Tibial nerve (tissue), 4 donors: Measurements from ENCODE around the gene CTNNA2. TPM values are rescaled to one million over a fixed set of nuclear protein-coding genes. Genes with fewer than 3 reads are reported as not detected.

Source experiments
- DNase-seq, 2 donors: peaks; one replicate each; pipeline ENCODE4 v3.0.0-alpha.2; 2019; ENCODE audit warnings: low spot score in 2 of 2
- H3K27ac ChIP-seq, 4 donors: fragments of 200-600 bp; sonication (generic) in 3 of 4; one replicate each; pipeline ENCODE4 v1.5.1; 2017 to 2019; ENCODE audit warnings: mild to moderate bottlenecking in 1 of 4
- H3K27me3 ChIP-seq, 2 donors: fragments of 200-600 bp; sonication (generic) in 1 of 2; one replicate each; pipeline versions ENCODE4 v1.5.1 to v1.6.0; 2017 to 2019
- H3K36me3 ChIP-seq, 3 donors: fragments of 200-600 bp; sonication (generic); one replicate each; pipeline ENCODE4 v1.5.1; 2018 to 2019
- H3K4me1 ChIP-seq, 4 donors: fragments of 200-600 bp; sonication (generic) in 3 of 4; one replicate each; pipeline ENCODE4 v1.5.1; 2017 to 2019
- H3K4me3 ChIP-seq, 4 donors: fragments of 200-600 bp; sonication (generic) in 3 of 4; one replicate each; pipeline ENCODE4 v1.5.1; 2017 to 2019; ENCODE audit warnings: mild to moderate bottlenecking in 1 of 4, moderate library complexity in 1 of 4
- H3K9me3 ChIP-seq, 4 donors: fragments of 200-600 bp; sonication (generic) in 3 of 4; one replicate each; pipeline ENCODE4 v1.5.1; 2017 to 2019
- EP300 ChIP-seq, 2 donors: sonication (generic); formaldehyde crosslinking; IDR thresholded peaks; one replicate each; pipeline ENCODE4 v1.6.1; 2017; ENCODE audit warnings: antibody characterized with exemption in 2 of 2, mild to moderate bottlenecking in 1 of 2
- POLR2A ChIP-seq, 2 donors: fragments of 450-650 bp; IDR thresholded peaks; one replicate each; pipeline ENCODE4 v1.6.1; 2017; ENCODE audit warnings: antibody characterized with exemption in 2 of 2, mild to moderate bottlenecking in 2 of 2, moderate library complexity in 2 of 2
- WGBS, 2 donors: methylation state at CpG; one replicate each; pipeline ENCODE4 v1.1.5; 2018; 5-methylcytosine and 5-hydroxymethylcytosine counted together
- total RNA-seq, 4 donors: library from RNA; depleted of rRNA; stranded (reverse); fragments of >200 nt; gene quantifications; one replicate each; pipeline ENCODE4 v1.1.0, GENCODE V29; 2016
- TF ChIP-seq, protein P1 (sequence below), 5 experiments: fragments of 200-600 bp in 3 of 5; fragments of 450-650 bp in 2 of 5; sonication (generic) in 3 of 5; IDR thresholded peaks; one replicate each; pipeline ENCODE4 v1.5.1; 2016 to 2019; ENCODE audit warnings: antibody characterized with exemption in 5 of 5, mild to moderate bottlenecking in 3 of 5, moderate library complexity in 2 of 5

CTNNA2 gene
- total RNA-seq, 4 donors from 2014 or later, result 0.39 to 3.3 (median 0.75) TPM

DNA sequence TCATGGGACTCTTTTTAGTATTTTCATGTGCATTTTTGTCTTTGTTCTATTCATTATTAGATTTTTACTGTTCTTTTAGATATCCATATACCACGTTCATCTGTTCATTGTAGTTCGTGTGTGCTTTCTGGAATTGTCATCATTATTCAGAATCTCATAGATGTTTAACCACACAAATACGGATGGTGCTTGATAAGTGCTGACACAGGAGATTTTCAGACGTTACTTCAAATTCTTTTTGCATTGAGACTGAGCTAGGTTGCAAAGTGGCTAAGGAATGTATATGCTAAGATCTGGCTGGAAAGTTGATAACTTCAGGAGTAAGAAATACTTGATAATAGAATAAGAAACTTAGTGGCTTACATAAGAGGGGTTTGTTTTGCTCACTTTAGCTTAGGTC lies 153.6 kb downstream of the CTNNA2 start:
- no peaks in the 10 kb centered on the region for H3K4me1 ChIP-seq
- no peak overlapping the region for H3K4me3 ChIP-seq
- no peaks in the 10 kb centered on the region for H3K9me3 ChIP-seq
- 49 to 64% methylated on average over 4 of the region's 4 CpGs for WGBS, 2 donors
- no peak overlapping the region for H3K27ac ChIP-seq
- H3K36me3 ChIP-seq, result no peaks in the 10 kb centered on the region
- no peak for DNase-seq
- no peak for TF ChIP-seq POLR2A (IDR thresholded peaks at IDR 0.05)
- TF ChIP-seq EP300 (IDR thresholded peaks at IDR 0.05), result no peak
- TF ChIP-seq, protein P1, sequence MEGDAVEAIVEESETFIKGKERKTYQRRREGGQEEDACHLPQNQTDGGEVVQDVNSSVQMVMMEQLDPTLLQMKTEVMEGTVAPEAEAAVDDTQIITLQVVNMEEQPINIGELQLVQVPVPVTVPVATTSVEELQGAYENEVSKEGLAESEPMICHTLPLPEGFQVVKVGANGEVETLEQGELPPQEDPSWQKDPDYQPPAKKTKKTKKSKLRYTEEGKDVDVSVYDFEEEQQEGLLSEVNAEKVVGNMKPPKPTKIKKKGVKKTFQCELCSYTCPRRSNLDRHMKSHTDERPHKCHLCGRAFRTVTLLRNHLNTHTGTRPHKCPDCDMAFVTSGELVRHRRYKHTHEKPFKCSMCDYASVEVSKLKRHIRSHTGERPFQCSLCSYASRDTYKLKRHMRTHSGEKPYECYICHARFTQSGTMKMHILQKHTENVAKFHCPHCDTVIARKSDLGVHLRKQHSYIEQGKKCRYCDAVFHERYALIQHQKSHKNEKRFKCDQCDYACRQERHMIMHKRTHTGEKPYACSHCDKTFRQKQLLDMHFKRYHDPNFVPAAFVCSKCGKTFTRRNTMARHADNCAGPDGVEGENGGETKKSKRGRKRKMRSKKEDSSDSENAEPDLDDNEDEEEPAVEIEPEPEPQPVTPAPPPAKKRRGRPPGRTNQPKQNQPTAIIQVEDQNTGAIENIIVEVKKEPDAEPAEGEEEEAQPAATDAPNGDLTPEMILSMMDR (IDR thresholded peaks at IDR 0.05), result no peak
- no peaks in the 10 kb centered on the region for H3K27me3 ChIP-seq

- Histone ChIP-seq H3K27ac (no peak overlapping the region), H3K27me3 (no peaks in the 10 kb centered on the region), H3K36me3 (no peaks in the 10 kb centered on the region), H3K9me3 (no peaks in the 10 kb centered on the region), H3K4me3 (no peak overlapping the region), H3K4me1 (no peaks in the 10 kb centered on the region)
- no peak for DNase-seq
- WGBS, 2 donors, result 86 to 91% methylated on average over 4 to 5 of the region's 5 CpGs
- TF ChIP-seq EP300 (IDR thresholded peaks at IDR 0.05), result no peak
- TF ChIP-seq, protein P1 (IDR thresholded peaks at IDR 0.05), result no peak
- TF ChIP-seq POLR2A (IDR thresholded peaks at IDR 0.05), result no peak
Measured at GRCh38 chr2:79669714-79670113, 156.9 kb downstream of the CTNNA2 start.

DNA sequence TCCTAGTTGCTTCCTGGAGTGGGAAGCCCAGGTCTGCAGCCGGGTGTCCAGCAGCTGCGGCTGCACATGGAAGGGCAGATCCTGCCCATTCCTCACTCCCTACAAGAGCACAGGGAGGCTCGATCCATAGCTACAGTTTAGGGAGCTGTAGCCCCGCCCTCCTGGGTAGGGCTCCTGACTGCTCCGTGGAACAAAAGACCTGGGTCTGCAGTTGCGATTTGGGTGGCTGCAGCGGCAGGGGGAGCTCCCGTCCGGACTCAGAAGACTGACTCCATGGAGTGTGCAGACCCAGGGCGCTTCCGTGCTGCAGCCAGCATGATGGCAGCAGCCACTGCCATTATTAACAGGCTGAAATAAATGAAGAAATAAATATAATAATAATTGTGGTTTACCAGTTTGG lies 157.3 kb downstream of the CTNNA2 start:
- DNase-seq, result no peak
- Histone ChIP-seq H3K4me1 (no peaks in the 10 kb centered on the region), H3K4me3 (no peak overlapping the region), H3K36me3 (no peaks in the 10 kb centered on the region), H3K27me3 (no peaks in the 10 kb centered on the region), H3K27ac (no peak overlapping the region), H3K9me3 (no peaks in the 10 kb centered on the region)
- 75 to 80% methylated on average over 11 of the region's 11 CpGs for WGBS, 2 donors
- TF ChIP-seq EP300 (IDR thresholded peaks at IDR 0.05) (no peak), POLR2A (IDR thresholded peaks at IDR 0.05) (no peak)
- TF ChIP-seq, protein P1 (IDR thresholded peaks at IDR 0.05), result no peak

DNA sequence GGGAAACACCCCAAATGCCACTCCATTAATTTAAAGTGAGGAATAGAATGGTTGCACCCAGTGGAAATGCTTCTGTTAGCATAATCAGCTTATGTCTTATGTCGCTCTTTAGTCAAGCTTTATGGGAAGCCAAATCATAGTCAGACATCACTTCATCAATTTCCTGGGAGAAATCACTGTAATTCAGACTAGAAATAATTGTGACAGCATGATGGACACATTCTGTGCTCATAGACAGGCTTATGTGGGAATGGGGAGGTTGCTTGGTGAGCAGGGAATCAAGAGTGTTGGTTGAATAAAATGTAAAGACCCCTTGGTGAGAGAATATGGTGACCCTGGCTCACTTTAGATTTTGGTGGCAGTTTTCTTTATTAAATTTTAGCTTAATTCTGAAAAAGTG lies 174.0 kb downstream of the CTNNA2 start:
- WGBS, 2 donors, result 95 to 97% methylated on average over 1 of the region's 1 CpG
- H3K4me1 ChIP-seq, result no peaks in the 10 kb centered on the region
- no peaks in the 10 kb centered on the region for H3K36me3 ChIP-seq
- H3K27ac ChIP-seq, result no peak overlapping the region
- peaks cover 0 to 9% (median 1%) of the 10 kb centered on the region in 4 donors for H3K9me3 ChIP-seq
- no peaks in the 10 kb centered on the region for H3K27me3 ChIP-seq
- TF ChIP-seq, protein P1 (IDR thresholded peaks at IDR 0.05), result no peak
- TF ChIP-seq EP300 (IDR thresholded peaks at IDR 0.05), result no peak
- no peak for DNase-seq
- no peak overlapping the region for H3K4me3 ChIP-seq

GRCh38 chr2:79695248-79695647 lies 182.4 kb downstream of the CTNNA2 start:
- H3K9me3 ChIP-seq, result peaks cover 0 to 7% (median 1%) of the 10 kb centered on the region in 4 donors
- DNase-seq, result no peak
- H3K4me3 ChIP-seq, result no peak overlapping the region
- H3K36me3 ChIP-seq, result no peaks in the 10 kb centered on the region
- H3K27ac ChIP-seq, result no peak overlapping the region
- no peaks in the 10 kb centered on the region for H3K27me3 ChIP-seq
- TF ChIP-seq, protein P1 (IDR thresholded peaks at IDR 0.05), result no peak
- H3K4me1 ChIP-seq, result no peaks in the 10 kb centered on the region
